OCI-LY1 (cell line): ENCODE data around the gene ATP8A2.

ENCODE experiments used
- H2AFZ ChIP-seq: fragments of 200-600 bp; sonication (generic), shearing (Covaris generic); 2 replicates; pipeline ENCODE4 v1.6.0; 2014; ENCODE audit warnings: antibody characterized with exemption, mild to moderate bottlenecking, low read length
- H3F3A ChIP-seq: fragments of 200-600 bp; sonication (generic), shearing (Covaris generic); 2 replicates; pipeline ENCODE4 v1.6.0; 2014; ENCODE audit warnings: mild to moderate bottlenecking, antibody characterized with exemption, low read length, moderate library complexity; ENCODE audit not compliant: insufficient read depth
- H3K27ac ChIP-seq: fragments of 200-600 bp; sonication (generic); 2 replicates; pipeline ENCODE4 v1.5.1; 2014; ENCODE audit warnings: low read length, mixed run types, mild to moderate bottlenecking, low read depth; ENCODE audit not compliant: poor library complexity, severe bottlenecking
- H3K27me3 ChIP-seq: fragments of 200-600 bp; sonication (generic); 2 replicates; pipeline ENCODE4 v1.6.0; 2014; ENCODE audit warnings: antibody characterized with exemption, mild to moderate bottlenecking, low read length, moderate library complexity; ENCODE audit not compliant: insufficient read depth
- H3K36me3 ChIP-seq: fragments of 200-600 bp; sonication (generic); 2 replicates; pipeline ENCODE4 v1.6.1; 2014; ENCODE audit warnings: mild to moderate bottlenecking, antibody characterized with exemption, low read length, moderate library complexity, mixed read lengths; ENCODE audit not compliant: insufficient read depth
- H3K4me1 ChIP-seq: fragments of 200-600 bp; sonication (generic); 2 replicates; pipeline ENCODE4 v1.5.1; 2014; ENCODE audit warnings: mild to moderate bottlenecking, low read length, moderate library complexity; ENCODE audit not compliant: insufficient read depth, severe bottlenecking
- H3K4me2 ChIP-seq: fragments of 200-600 bp; sonication (generic), shearing (Covaris generic); 2 replicates; pipeline ENCODE4 v1.6.1; 2014; ENCODE audit warnings: low read length
- H3K4me3 ChIP-seq: fragments of 200-600 bp; sonication (generic); 2 replicates; pipeline ENCODE4 v1.5.1; 2014; ENCODE audit warnings: low read length, low read depth, mild to moderate bottlenecking, mixed read lengths; ENCODE audit not compliant: poor library complexity, severe bottlenecking
- H3K79me2 ChIP-seq: fragments of 200-600 bp; shearing (Covaris generic); 2 replicates; pipeline ENCODE4 v1.6.1; 2016; ENCODE audit warnings: mixed run types, low read length, mixed read lengths; ENCODE audit not compliant: insufficient read depth
- H3K9ac ChIP-seq: fragments of 200-600 bp; sonication (generic), shearing (Covaris generic); 2 replicates; pipeline ENCODE4 v1.6.1; 2014; ENCODE audit warnings: mild to moderate bottlenecking, low read length, mixed read lengths
- H3K9me2 ChIP-seq: fragments of 200-600 bp; sonication (generic), shearing (Covaris generic); 2 replicates; pipeline ENCODE4 v1.6.1; 2014; ENCODE audit warnings: low read depth, mild to moderate bottlenecking, low read length, mixed read lengths
- H3K9me3 ChIP-seq: fragments of 200-600 bp; shearing (Covaris generic); 2 replicates; pipeline ENCODE4 v1.6.1; 2014; ENCODE audit warnings: low read length, mixed read lengths
- H4K20me1 ChIP-seq: fragments of 200-600 bp; sonication (generic), shearing (Covaris generic); 2 replicates; pipeline ENCODE4 v1.6.0; 2016; ENCODE audit warnings: mild to moderate bottlenecking, low read length; ENCODE audit not compliant: insufficient read depth
- EZH2 ChIP-seq: fragments of 200-600 bp; sonication (generic), shearing (Covaris generic); IDR thresholded peaks from 2 replicates; pipeline ENCODE4 v1.8.0; 2017; ENCODE audit warnings: borderline replicate concordance, mixed run types, mild to moderate bottlenecking, antibody characterized with exemption, low read length, moderate library complexity, mixed read lengths
- TF ChIP-seq, protein P1 (sequence below): fragments of 200-600 bp; sonication (generic), shearing (Covaris generic); IDR thresholded peaks from 2 replicates; pipeline ENCODE4 v1.5.1; 2017; ENCODE audit warnings: mild to moderate bottlenecking, antibody characterized with exemption, low read length, moderate library complexity, mixed read lengths

ATP8A2 gene

DNA sequence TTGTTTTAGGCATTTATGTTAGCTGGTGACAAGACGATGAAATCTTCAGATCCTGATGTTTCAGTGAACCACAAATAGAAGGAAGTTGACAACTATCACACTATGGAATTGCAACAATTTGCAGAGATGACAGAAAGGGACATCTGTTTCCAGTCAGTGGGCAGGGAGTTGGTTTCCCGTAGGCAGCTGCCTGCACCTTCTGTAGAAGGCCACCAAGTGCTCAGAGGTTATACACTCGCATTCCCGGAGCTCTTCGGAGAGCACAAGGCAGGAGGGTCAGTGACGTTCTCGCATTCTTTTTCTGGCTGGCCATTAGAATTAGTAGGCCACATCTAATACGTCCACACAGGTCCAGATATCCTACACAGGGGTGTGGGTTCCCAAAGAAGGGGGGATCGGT lies 550.6 kb downstream of the ATP8A2 start:
- no peaks in the 10 kb centered on the region for H3K27me3 ChIP-seq
- no peaks in the 10 kb centered on the region for H3K9me3 ChIP-seq
- no peaks in the 10 kb centered on the region for H3K79me2 ChIP-seq
- no peaks in the 10 kb centered on the region for H3K9me2 ChIP-seq
- H3K4me1 ChIP-seq = no peaks in the 10 kb centered on the region
- no peak overlapping the region for H3K4me3 ChIP-seq
- no peaks in the 10 kb centered on the region for H3K36me3 ChIP-seq
- no peaks in the 10 kb centered on the region for H4K20me1 ChIP-seq
- TF ChIP-seq, protein P1, sequence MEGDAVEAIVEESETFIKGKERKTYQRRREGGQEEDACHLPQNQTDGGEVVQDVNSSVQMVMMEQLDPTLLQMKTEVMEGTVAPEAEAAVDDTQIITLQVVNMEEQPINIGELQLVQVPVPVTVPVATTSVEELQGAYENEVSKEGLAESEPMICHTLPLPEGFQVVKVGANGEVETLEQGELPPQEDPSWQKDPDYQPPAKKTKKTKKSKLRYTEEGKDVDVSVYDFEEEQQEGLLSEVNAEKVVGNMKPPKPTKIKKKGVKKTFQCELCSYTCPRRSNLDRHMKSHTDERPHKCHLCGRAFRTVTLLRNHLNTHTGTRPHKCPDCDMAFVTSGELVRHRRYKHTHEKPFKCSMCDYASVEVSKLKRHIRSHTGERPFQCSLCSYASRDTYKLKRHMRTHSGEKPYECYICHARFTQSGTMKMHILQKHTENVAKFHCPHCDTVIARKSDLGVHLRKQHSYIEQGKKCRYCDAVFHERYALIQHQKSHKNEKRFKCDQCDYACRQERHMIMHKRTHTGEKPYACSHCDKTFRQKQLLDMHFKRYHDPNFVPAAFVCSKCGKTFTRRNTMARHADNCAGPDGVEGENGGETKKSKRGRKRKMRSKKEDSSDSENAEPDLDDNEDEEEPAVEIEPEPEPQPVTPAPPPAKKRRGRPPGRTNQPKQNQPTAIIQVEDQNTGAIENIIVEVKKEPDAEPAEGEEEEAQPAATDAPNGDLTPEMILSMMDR = no peak
- no peak for TF ChIP-seq EZH2
- no peaks in the 10 kb centered on the region for H3F3A ChIP-seq
- no peak overlapping the region for H3K27ac ChIP-seq
- H2AFZ ChIP-seq = no peak overlapping the region
- H3K4me2 ChIP-seq = no peak overlapping the region
- H3K9ac ChIP-seq = no peak overlapping the region

DNA sequence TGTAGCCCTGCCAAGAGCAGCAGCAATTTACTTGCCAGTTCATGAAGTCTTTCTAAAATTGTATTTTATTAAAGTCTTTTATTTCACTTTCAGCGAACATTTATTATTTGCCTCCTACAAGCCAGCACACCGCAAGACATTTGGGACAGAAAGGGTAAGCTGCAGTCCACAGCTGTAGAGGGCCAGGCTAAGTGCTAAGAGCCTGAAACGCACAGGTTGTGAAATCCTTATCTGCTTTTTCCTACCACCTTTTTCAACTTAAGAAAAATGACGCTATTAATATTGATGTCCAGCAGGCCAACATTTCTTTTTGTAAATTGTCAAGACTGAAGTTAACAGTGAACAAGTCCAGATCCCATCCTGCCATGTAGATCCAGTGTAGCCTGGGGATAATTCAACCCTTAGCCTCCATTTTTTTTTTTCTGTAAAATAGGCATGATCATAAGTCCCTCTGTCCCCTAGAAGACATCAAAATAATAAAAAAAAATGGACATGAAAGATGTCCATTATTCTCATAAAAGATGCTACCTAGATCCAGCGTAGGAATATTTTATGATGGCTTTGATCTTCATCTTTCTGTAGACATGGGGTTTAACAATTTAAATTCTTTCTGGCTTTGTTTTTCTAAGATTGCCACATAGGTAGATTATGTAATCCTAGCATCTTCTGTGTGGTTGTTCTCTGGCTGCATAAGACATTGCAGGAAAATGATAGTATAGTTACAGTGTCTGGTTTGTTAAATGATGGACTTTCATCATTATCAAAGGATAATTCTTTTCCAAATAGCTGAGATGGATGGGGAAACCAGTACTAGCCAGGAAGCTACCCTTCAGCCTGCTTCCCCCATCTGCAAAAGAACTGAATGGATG lies 551.7 kb downstream of the ATP8A2 start:
- H3F3A ChIP-seq = no peaks in the 10 kb centered on the region
- no peak overlapping the region for H3K27ac ChIP-seq
- H3K9me3 ChIP-seq = no peaks in the 10 kb centered on the region
- no peaks in the 10 kb centered on the region for H3K36me3 ChIP-seq
- TF ChIP-seq EZH2 = no peak
- H3K4me2 ChIP-seq = no peak overlapping the region
- no peaks in the 10 kb centered on the region for H3K4me1 ChIP-seq
- H2AFZ ChIP-seq = no peak overlapping the region
- H3K9ac ChIP-seq = no peak overlapping the region
- no peaks in the 10 kb centered on the region for H3K79me2 ChIP-seq
- H3K4me3 ChIP-seq = no peak overlapping the region
- H3K27me3 ChIP-seq = no peaks in the 10 kb centered on the region
- H4K20me1 ChIP-seq = no peaks in the 10 kb centered on the region
- no peaks in the 10 kb centered on the region for H3K9me2 ChIP-seq

DNA sequence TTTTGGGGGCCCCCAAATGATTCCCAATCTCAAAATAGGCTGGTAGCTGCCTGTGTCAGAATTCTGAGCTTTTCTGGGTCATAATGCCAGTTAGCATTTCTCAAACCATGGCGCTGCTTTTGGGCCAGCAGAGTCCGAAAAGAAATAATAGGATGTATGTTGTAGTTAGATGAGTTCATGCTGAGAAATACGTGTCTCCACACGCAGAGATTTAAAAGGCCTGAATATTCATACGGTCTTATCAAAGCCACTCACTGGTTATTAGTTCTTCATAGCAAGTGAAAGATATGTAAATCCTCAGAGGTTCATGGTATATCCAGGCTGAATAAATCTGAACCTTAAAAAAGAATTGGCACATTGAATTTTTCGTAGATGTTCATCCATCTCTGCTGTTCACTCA lies 555.6 kb downstream of the ATP8A2 start:
- no peak overlapping the region for H2AFZ ChIP-seq
- H3K79me2 ChIP-seq = no peaks in the 10 kb centered on the region
- no peaks in the 10 kb centered on the region for H3K27me3 ChIP-seq
- H3K4me3 ChIP-seq = no peak overlapping the region
- no peaks in the 10 kb centered on the region for H3K9me2 ChIP-seq
- no peak overlapping the region for H3K27ac ChIP-seq
- H3K36me3 ChIP-seq = no peaks in the 10 kb centered on the region
- H4K20me1 ChIP-seq = no peaks in the 10 kb centered on the region
- no peak overlapping the region for H3K9ac ChIP-seq
- no peak overlapping the region for H3K4me2 ChIP-seq
- no peaks in the 10 kb centered on the region for H3F3A ChIP-seq
- H3K4me1 ChIP-seq = no peaks in the 10 kb centered on the region
- no peaks in the 10 kb centered on the region for H3K9me3 ChIP-seq
- TF ChIP-seq EZH2 = no peak
- TF ChIP-seq, protein P1 = no peak

DNA sequence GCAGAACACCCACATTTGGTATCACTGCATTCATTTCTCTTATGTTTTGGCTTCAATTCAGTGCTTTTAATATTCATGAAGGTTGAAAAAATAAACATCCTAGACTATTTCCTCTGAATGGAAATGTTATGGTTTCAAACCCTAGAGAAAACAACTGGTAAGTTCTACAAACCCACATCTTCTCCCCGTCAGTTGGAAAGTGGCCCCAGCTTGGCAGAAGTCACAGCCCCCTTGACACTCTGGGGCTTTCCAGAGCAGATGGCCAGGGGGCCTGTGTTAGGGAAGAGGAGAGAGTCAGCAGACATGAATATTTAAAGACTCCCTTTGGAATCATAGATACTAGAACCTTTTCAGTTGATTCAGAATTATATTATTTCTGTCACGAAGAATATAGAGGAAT lies 556.2 kb downstream of the ATP8A2 start:
- Histone ChIP-seq H4K20me1 (no peaks in the 10 kb centered on the region), H3K27me3 (no peaks in the 10 kb centered on the region), H3K79me2 (no peaks in the 10 kb centered on the region), H3F3A (no peaks in the 10 kb centered on the region), H3K9me3 (no peaks in the 10 kb centered on the region), H2AFZ (no peak overlapping the region), H3K4me2 (no peak overlapping the region), H3K4me3 (no peak overlapping the region), H3K27ac (no peak overlapping the region), H3K9ac (no peak overlapping the region), H3K4me1 (no peaks in the 10 kb centered on the region), H3K36me3 (no peaks in the 10 kb centered on the region), H3K9me2 (no peaks in the 10 kb centered on the region)
- TF ChIP-seq EZH2 = no peak
- TF ChIP-seq, protein P1 = no peak
